Stimulated activated CD4-positive, alpha-beta T cell treated with anti-CD3 and anti-CD28 coated beads, Interleukin-12 subunit alpha, Interleukin-12 subunit beta, amount 100 ng/mL, for 4 hours (primary cell): ENCODE results near the gene ERMAP.

Experiments
- DNase-seq: peaks from one replicate; pipeline ENCODE4 v3.0.0-alpha.2; 2020

ERMAP gene

DNA sequence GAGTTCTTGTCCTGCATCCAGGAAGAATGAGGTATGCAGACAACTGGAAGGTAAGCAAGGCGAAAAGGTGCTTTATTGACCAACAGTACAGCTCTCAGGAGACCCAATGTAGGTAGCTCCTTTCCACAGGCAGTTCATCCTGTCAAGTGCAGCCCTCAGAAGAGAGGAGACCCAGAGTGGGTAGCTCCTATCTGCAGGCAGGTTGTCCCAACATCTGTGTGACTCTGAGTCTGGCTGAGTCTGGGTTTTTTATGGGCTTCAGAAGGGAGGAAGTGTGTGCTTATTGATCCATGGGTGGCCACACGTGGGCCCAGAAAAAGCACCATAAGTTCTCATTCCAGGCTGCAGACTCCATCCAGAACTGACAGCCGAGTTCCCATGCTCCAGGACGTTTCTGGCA is 63.5 kb downstream of the ERMAP start:
- DNase-seq: no peak

DNA sequence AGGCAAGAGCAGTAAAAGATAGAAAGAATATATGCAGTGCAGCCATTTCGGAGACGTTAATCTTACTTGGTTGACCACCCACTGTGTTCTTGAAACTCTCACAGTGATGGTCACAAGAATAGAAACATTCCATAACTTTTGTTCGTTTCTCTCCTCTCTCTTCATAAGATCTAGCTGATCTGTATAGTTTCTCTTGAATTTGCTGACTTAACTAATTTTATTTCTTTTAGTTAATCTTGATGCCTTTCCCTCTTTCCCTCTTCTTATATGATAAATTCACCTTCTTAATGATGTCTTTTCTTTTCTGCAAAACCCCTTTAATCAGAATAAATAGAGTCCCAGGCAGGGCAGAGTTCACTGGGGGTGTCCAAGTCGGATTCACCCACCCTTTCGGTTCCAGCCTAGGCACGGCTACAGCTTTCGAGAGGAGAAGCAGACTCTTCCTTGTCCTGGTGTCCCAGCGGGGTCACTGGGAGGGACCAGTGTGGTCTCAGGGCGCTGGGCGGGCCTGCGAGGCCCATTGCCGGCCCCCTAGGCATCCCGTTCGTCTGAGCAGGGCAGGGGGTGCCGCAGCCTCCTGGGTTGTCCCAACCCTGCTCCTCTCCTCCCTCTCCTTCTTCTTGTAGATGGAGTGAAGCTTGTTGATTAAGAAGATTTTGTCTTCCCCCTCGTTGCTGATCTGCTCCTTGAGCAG is 69.3 kb downstream of the ERMAP start:
- DNase-seq: no peak

DNA sequence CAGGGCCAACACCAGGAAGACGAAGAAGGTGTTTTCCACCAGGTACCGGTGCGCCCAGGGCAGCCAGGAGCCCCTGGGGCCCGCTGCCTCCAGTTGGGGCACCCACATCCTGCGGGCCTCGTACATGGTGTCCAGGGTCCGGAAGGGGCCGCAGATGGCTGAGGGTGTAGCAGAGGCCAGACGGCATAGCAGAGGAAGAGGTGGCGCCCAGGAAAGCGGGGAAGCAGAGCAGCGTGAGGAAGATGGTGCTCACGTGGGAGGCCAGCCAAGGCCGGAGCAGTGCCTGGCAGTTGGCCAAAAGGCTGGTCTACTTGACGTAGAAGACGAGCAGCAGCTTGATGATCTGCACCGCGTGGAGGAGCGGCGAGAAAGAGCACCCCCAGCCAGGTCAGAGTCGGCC is 69.9 kb downstream of the ERMAP start:
- no peak for DNase-seq

DNA sequence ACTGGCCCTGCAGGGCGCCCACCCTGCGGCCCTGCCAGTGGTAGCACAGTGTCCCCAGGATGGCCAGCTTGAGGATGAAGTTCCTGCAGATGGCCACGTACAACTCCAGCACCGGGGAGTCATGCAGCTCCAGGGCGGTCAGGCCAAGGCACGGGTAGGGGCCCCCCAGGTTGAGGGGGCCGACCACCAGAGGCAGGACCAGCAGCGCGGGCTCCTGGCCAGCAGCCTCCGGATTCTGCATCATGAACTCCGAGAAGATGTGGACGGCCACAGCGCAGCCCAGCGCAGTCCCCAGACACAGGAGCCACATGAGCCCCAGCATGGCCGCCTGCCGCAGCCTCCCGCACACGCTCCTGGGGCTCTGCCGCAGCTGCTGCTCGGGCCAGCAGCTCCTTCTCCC is 70.4 kb downstream of the ERMAP start:
- no peak for DNase-seq

DNA sequence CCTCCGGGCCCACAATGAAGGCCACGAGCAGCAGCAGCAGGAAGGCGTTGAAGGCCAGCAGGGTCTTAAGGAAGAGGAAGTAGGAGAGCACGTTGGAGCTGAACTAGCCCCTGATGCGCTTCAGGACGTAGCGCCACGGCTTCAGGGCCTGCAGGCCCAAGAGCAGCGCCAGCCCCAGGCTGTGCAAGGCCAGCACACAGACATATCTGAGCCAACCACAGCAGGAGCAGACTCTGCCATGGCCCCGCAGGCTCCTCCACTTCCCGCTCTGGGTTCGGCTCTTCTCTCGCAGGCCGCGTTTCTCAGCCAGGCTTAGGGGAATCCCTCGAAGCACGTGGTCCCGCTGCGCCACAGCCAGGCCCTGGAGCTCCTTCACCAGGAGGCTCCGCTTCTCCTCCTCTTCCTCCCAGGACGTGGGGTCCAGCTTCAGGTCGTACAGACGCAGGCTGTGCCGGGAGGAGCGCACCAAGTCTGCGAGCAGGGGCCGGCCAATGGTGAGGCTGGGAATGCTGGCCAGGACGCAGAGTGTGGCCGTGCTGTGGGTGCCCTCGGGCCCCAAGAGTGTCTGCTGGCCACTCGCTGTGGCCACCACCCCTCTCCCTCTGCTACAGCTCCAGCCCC is 71.2 kb downstream of the ERMAP start:
- no peak for DNase-seq

DNA sequence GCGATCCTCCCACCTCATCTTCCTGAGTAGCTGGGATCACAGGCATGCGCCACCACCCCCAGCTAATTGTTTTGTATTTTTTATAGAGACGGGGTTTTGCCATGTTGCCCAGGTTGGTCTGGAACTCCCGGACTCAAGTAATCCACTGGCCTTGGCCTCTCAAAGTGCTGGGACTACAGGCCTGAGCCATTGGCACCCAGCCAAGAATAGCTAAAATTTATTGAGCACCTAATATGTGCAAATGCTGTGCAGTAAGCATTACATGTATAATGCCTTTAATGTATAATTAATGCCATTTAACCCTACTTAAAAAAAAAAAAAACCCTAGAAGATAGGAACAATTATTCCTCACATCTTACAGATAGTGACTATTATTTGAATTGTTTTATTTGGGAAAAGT is 72.3 kb downstream of the ERMAP start:
- DNase-seq: no peak

DNA sequence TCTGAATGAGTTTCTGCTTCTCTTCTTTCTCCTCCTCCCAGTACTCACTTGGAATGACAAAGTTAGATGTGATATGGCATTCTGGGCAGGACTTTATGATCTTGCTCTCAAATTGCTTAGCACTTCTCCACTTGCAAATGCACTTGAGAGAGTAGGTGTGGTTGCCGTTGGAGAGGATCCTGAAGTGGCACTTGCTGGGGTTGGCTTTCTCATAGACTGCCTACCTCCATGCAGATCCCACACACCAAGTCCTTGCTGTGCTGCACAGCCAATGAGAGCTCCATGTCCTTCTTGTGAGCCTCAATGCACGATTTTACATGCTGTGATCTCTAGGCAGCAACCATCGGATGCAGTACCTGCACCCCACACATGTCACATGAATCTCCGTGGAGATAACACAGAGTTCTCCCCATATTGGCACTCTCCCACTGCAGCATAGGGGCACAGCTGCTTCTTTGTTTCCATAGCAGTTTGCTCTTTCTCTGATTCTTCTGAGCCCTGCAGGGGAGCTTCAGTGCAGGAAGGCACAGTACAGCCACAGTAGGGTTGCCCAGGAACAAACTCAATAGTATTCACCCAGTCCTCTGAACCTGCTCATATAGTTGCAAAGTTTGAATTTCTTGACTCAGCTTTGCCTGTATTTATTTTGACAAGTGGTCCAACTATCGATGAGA is 74.7 kb downstream of the ERMAP start:
- no peak for DNase-seq
